ENCODE data around the gene BANF2. TPM values are rescaled to one million over a fixed set of nuclear protein-coding genes. Genes with fewer than 3 reads are reported as not detected.

Gene BANF2
- total RNA-seq, 1 donor from 2014 or later = not detected

GRCh38 chr20:17747431-17747846, 47.7 kb downstream of the BANF2 start:
- H3K27ac Mint-ChIP-seq = peak overlapping the region; percentile 72
- Histone ChIP-seq H3K4me1 (no peaks in the 10 kb centered on the region), H3K9ac (no peak overlapping the region), H3K27ac (no peak overlapping the region), H2AFZ (replicated peaks) (no peak overlapping the region), H3K4me2 (no peak overlapping the region), H3K27me3 (no peaks in the 10 kb centered on the region), H3K4me3 (no peak overlapping the region), H3K79me2 (ENCODE audit: low read depth) (no peaks in the 10 kb centered on the region), H3K36me3 (no peaks in the 10 kb centered on the region), H4K20me1 (ENCODE audit: low read depth) (no peaks in the 10 kb centered on the region), H3F3A (ENCODE audit: low read depth) (no peaks in the 10 kb centered on the region), H3K9me3 (ENCODE audit: low read depth) (no peaks in the 10 kb centered on the region)
- no peak overlapping the region for H3K4me3 Mint-ChIP-seq
- no peaks in the 10 kb centered on the region for H3K9me3 Mint-ChIP-seq
- peaks cover 12% of the 10 kb centered on the region for H3K27me3 Mint-ChIP-seq (ENCODE audit: insufficient read depth, low read depth)
- H3K36me3 Mint-ChIP-seq = no peaks in the 10 kb centered on the region
- no peak for DNase-seq (ENCODE audit: low spot score)
- TF ChIP-seq EZH2 (IDR thresholded peaks at IDR 0.05) = no peak
- TF ChIP-seq, protein P1, sequence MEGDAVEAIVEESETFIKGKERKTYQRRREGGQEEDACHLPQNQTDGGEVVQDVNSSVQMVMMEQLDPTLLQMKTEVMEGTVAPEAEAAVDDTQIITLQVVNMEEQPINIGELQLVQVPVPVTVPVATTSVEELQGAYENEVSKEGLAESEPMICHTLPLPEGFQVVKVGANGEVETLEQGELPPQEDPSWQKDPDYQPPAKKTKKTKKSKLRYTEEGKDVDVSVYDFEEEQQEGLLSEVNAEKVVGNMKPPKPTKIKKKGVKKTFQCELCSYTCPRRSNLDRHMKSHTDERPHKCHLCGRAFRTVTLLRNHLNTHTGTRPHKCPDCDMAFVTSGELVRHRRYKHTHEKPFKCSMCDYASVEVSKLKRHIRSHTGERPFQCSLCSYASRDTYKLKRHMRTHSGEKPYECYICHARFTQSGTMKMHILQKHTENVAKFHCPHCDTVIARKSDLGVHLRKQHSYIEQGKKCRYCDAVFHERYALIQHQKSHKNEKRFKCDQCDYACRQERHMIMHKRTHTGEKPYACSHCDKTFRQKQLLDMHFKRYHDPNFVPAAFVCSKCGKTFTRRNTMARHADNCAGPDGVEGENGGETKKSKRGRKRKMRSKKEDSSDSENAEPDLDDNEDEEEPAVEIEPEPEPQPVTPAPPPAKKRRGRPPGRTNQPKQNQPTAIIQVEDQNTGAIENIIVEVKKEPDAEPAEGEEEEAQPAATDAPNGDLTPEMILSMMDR (IDR thresholded peaks at IDR 0.05) = no peak
- TF ChIP-seq EZH2phosphoT487 (IDR thresholded peaks at IDR 0.05) = no peak
- H3K4me1 Mint-ChIP-seq = peaks cover 16% of the 10 kb centered on the region

- Histone ChIP-seq H3K4me2 (no peak overlapping the region), H3K9ac (no peak overlapping the region), H3K27ac (no peak overlapping the region), H3K79me2 (ENCODE audit: low read depth) (no peaks in the 10 kb centered on the region), H3K9me3 (ENCODE audit: low read depth) (no peaks in the 10 kb centered on the region), H3K36me3 (no peaks in the 10 kb centered on the region), H3K4me3 (no peak overlapping the region), H3F3A (ENCODE audit: low read depth) (no peaks in the 10 kb centered on the region), H3K4me1 (no peaks in the 10 kb centered on the region), H3K27me3 (no peaks in the 10 kb centered on the region), H4K20me1 (ENCODE audit: low read depth) (no peaks in the 10 kb centered on the region), H2AFZ (replicated peaks) (no peak overlapping the region)
- TF ChIP-seq, protein P1 (IDR thresholded peaks at IDR 0.05) = no peak
- TF ChIP-seq EZH2phosphoT487 (IDR thresholded peaks at IDR 0.05) = no peak
- no peak for TF ChIP-seq EZH2 (IDR thresholded peaks at IDR 0.05)
- Mint-ChIP-seq H3K27me3 (ENCODE audit: insufficient read depth, low read depth) (peaks cover 11% of the 10 kb centered on the region), H3K27ac (no peak overlapping the region), H3K9me3 (no peaks in the 10 kb centered on the region), H3K4me1 (peaks cover 19% of the 10 kb centered on the region), H3K4me3 (no peak overlapping the region), H3K36me3 (no peaks in the 10 kb centered on the region)
- no peak for DNase-seq (ENCODE audit: low spot score)
These were observed 48.5 kb downstream of the BANF2 start for GRCh38 chr20:17748279-17748678.

DNA sequence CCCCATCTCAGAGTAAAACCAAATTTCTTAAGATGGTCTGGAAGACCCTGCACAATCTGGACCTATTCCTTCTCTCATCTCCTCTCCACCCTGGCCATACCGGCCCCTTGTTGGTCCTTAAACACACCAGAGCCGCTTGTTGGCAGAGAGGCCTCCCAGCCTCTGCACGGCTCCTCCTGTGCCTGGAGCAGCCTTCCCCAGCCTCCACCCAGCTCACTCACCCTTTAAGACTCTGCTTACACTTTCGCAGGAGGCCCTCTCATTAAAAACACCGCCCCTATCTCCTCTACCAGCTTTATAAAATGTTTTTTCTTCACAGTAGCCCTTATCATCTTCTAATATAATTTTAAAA, 49.8 kb downstream of the BANF2 start:
- H3K4me1 Mint-ChIP-seq = peaks cover 19% of the 10 kb centered on the region
- no peak overlapping the region for H3K4me3 Mint-ChIP-seq

More for the DNA sequence above, 49.8 kb downstream of the BANF2 start:
- H3K27me3 Mint-ChIP-seq (ENCODE audit: insufficient read depth, low read depth) = peaks cover 14% of the 10 kb centered on the region
- no peaks in the 10 kb centered on the region for H3K9me3 Mint-ChIP-seq
- Histone ChIP-seq H3K9ac (no peak overlapping the region), H3K9me3 (ENCODE audit: low read depth) (no peaks in the 10 kb centered on the region), H3K4me1 (no peaks in the 10 kb centered on the region), H3K27ac (no peak overlapping the region), H3K4me2 (no peak overlapping the region), H4K20me1 (ENCODE audit: low read depth) (no peaks in the 10 kb centered on the region), H3F3A (ENCODE audit: low read depth) (no peaks in the 10 kb centered on the region), H3K36me3 (no peaks in the 10 kb centered on the region), H2AFZ (replicated peaks) (no peak overlapping the region), H3K4me3 (no peak overlapping the region), H3K27me3 (no peaks in the 10 kb centered on the region), H3K79me2 (ENCODE audit: low read depth) (no peaks in the 10 kb centered on the region)
- H3K36me3 Mint-ChIP-seq = no peaks in the 10 kb centered on the region
- TF ChIP-seq, protein P1 (IDR thresholded peaks at IDR 0.05) = no peak
- no peak for TF ChIP-seq EZH2 (IDR thresholded peaks at IDR 0.05)
- no peak for TF ChIP-seq EZH2phosphoT487 (IDR thresholded peaks at IDR 0.05)
- DNase-seq (ENCODE audit: low spot score) = no peak
- H3K27ac Mint-ChIP-seq = no peak overlapping the region
